HCT116 (cell line): ENCODE measurements around the gene CA11.

ENCODE experiments used
- EZH2 ChIP-seq: fragments of 200-600 bp; sonication (generic); IDR thresholded peaks from 2 replicates; pipeline ENCODE4 v1.6.1; 2017; ENCODE audit warnings: antibody characterized with exemption, mixed run types
- SP1 ChIP-seq: IDR thresholded peaks from 2 replicates; pipeline ENCODE4 v1.6.1; 2012; ENCODE audit warnings: low read depth
- TF ChIP-seq, protein P1 (sequence below), 3 experiments: fragments of 200-600 bp in 1 of 3; sonication (generic) in 1 of 3; IDR thresholded peaks in 2 of 3; conservative IDR thresholded peaks in 1 of 3; 2 replicates each; pipeline ENCODE4 v1.5.1; 2012 to 2017; ENCODE audit warnings: low read depth in 2 of 3, low read length in 2 of 3, antibody characterized with exemption in 1 of 3, borderline replicate concordance in 1 of 3, control low read depth in 1 of 3, mild to moderate bottlenecking in 1 of 3, mixed read lengths in 1 of 3, mixed run types in 1 of 3, moderate library complexity in 1 of 3; ENCODE audit not compliant: insufficient read depth in 1 of 3

DNA sequence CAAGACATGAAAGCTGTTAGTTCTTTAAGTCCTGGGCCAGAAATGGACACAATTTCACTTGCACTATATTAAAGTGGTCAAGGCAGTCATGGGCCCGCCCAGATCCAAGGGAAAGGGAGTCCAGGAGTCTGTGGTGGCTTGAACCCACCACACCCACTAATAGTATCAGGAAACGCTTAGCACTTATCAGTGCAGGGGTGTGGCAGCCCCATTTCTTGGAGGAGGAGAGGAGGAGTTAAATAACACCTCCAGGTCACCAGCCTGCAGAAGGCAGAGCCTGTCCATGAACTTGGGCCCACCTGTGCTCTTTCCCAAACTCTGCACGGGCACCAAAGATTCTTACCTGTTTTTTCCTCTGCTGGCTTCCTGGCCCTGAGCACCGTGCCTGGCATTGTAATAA is 32.2 kb upstream of the CA11 start:
- TF ChIP-seq SP1 (no peak), EZH2 (no peak)
- TF ChIP-seq, protein P1, sequence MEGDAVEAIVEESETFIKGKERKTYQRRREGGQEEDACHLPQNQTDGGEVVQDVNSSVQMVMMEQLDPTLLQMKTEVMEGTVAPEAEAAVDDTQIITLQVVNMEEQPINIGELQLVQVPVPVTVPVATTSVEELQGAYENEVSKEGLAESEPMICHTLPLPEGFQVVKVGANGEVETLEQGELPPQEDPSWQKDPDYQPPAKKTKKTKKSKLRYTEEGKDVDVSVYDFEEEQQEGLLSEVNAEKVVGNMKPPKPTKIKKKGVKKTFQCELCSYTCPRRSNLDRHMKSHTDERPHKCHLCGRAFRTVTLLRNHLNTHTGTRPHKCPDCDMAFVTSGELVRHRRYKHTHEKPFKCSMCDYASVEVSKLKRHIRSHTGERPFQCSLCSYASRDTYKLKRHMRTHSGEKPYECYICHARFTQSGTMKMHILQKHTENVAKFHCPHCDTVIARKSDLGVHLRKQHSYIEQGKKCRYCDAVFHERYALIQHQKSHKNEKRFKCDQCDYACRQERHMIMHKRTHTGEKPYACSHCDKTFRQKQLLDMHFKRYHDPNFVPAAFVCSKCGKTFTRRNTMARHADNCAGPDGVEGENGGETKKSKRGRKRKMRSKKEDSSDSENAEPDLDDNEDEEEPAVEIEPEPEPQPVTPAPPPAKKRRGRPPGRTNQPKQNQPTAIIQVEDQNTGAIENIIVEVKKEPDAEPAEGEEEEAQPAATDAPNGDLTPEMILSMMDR (IDR thresholded peaks at IDR 0.05 in 2 of 3, conservative IDR thresholded peaks at IDR 0.05 in 1 of 3; ENCODE audit: borderline replicate concordance in 1 of 3, insufficient read depth in 1 of 3, low read depth in 2 of 3, low read length in 2 of 3) = no peak
